HuH-7 (cell line): Measurements from ENCODE around the gene PSPC1.
"Not testable (repeated sequence)": the region's sequence is repeated elsewhere in the genome, so short reads cannot be mapped to it uniquely, and the experiment has no call there.

Experiments
- DNase-seq: peaks from one replicate; pipeline ENCODE4 v3.0.0; 2011; ENCODE audit warnings: low spot score

PSPC1 gene

DNA sequence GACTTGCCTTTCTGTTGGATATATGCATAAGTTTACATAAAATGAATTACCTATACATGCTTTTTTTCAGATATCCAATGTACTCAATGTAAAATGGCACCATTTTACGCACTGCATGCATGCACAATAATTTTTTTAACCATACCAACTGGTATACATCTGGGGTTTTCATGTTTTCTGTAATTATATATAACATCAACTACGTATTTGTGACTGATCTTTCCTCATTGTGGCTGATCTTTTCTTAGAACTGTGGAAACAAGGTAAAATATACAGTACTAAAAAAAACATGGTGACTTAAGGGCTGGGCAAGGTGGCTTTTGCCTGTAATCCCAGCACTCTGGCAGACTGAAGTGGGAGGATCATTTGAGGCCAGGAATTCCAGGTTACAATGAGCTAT is 18.5 kb downstream of the PSPC1 start:
- no peak for DNase-seq

DNA sequence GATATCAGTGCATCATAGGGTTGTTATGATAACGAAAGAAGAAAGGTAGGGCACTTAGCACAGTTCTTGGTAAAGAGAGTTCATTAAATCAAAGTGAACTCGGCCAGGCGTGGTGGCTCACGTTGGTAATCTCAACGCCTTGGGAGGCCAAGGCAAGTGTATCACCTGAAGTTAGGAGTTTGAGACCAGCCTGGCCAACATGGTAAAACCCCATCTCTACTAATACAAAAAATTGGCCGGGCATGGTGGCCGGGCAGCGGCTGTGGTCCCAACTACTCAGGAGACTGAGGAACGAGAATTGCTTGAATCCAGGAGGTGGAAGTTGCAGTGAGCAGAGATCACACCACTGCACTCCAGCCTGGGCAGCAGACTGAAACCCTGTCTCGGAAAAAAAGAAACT is 19.1 kb downstream of the PSPC1 start:
- no peak for DNase-seq

DNA sequence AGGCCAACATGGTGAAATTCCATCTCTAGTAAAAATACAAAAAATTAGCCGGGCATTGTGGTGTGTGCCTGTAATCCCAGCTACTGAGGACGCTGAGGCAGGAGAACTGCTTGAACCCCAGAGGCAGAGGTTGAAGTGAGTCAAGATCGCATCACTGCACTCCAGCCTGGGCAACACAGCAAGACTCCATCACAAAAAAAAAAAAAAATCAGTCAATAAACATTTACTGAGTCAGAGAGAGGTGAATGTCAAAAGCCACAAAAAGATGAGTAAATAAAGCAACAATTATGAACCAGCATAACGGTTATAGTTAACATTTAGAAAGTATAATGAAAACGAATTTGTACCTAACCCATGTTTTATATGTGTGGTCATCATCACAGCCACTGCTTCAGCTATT is 23.1 kb downstream of the PSPC1 start:
- DNase-seq, result no peak

DNA sequence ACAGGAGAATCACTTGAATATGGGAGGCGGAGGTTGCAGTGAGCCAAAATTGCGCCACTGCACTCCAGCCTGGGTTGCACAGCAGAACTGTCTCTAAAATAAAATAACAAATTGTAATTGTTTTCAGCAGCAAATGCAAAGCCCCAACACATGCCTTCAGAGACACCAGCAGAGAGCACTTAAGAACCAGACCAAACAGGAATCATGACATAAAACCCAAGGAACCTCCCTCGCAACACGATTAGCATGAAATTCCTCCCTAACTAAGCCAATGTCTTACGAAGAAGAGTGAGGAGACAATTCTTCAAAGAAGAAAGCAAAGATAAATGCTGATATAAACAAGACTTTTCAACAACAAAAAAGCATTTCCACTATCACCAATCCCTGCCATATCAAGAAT is 40.1 kb downstream of the PSPC1 start:
- no peak for DNase-seq

DNA sequence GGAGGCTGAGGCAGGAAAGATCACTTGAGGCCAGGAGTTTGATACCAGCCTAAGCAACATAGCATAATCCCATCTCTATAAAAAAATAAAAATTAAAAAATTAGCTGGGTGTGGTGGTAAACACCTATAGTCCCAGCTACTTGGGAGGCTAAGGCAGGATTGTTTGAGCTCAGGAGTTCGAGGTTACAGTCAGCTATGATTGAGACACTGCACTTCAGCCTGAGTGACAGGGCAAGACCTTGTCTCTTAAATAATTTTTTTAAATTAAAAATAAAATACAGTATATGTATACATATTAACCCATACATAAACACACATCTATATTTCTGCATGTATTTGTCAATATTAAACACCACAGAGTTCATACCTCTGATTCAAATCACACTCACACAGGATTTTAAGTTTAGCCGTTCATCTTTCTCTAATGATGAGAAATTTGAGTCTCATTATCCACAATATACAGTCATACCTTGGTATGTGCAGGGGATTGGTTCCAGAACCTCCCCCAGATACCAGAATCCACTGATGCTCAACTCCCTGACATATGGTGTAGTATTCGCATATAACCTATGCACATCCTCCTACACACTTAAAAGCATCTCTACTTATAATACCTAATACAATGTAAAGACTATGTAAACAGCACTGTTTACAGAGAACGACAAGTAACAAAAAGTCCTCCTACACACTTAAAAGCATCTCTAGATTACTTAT is 44.7 kb downstream of the PSPC1 start:
- DNase-seq, result no peak

DNA sequence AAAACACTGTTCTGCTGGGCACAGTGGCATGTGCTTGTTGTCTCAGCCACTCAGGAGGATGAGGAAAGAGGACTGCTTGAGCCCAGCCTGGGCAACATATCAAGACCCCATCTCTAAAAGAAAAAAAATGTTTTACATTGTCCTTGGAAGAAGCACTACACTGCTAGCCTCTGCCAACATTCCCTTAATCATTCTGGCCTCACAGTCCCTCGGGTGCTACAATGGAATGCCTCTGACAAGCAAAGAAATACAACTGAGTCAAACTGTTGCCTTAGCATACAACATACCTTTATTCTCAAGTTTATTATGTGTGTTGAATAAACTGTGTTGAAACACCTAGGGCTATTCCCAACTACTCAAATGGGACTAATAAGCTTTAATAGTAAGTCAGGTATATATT is 56.1 kb downstream of the PSPC1 start:
- DNase-seq, result no peak

DNA sequence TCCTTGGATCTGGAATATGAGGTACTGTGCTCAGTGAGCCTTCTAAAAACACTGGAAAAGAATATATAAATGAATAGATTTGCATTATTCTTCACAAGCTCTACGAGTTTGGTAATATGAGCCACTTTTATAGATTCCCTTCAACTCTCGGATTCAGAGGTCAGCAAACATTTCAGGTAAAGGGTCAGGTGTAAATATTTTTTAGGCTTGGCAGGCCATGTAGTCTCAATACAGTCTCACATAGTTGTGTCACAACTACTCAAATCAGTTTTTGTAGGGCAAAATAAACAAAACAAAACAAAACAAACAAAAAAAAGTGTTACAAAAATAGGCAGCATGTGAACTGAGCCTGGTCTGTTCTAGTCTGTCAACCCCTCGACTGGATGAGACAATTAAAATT is 57.4 kb downstream of the PSPC1 start:
- DNase-seq, result no peak

DNA sequence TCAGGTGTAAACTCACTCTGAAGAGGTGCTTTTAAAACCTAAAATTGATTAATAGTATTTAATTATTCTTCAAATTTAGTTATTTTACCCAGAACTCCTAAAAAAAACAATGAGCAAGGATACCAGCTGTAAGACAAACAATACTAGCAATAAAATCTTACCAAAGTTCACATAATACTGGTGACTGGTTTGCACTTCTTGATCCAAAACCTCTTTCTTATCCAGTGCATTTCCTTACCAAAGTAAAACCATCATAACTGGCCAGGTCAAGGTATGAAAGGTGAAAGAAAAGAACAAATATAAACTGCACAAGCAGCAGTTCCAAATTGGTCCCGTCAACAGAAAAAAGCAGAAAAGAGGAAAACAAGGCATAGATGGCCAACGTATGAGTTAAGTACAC is 62.7 kb downstream of the PSPC1 start:
- no peak for DNase-seq

DNA sequence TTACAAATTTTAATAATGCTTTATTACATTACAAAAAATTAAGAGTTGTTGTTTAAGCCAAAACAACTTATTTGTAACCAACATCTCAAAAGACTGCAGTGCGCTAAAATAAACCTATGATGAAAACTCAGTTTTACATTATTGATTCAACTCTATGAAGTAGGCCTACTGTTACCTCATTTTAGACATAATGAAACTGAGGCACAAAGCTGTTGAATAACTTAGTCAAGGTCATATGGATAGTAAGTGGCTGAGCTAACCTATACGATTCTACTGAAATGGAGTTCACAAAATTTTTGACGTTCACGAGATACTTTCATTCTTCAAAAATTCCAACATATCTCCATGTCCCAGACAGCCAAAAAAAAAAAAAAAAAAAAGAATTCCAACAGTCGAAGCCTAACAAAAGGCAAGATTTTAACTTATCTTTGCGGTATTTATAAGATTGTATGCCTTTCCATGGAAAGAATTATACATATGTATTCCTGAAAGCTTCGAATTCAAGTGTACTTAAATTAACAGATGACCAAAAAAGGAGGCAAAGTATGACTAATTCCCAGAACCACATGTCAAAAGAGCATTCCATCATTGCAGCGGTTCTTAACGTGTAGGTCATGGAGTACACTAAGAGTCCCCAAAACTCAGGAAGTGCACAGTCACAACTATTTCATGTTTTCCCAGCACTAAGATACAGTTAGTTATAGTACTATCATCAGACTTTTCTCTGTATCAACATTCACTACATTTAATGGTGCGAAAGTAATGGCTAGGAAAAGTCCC is 69.4 kb downstream of the PSPC1 start:
- DNase-seq, result no peak

DNA sequence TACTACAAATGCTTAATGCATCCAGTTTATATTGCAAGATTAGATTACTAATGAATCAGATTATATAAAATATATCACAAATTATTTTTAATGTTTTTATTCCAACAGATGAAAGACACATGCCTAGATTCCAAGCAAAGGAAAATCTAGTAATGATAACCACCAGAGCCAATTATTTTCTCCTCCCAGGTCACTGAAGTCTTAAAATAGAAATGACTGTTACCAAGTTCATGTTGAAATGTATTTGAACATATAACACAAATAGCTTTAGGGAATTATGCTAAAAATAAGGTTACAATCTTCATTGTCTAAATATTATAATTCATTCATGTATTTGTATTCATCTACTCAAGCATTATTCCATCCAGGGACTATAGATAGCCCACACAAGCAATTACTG is 73.0 kb downstream of the PSPC1 start:
- DNase-seq, result not testable (repeated sequence)

DNA sequence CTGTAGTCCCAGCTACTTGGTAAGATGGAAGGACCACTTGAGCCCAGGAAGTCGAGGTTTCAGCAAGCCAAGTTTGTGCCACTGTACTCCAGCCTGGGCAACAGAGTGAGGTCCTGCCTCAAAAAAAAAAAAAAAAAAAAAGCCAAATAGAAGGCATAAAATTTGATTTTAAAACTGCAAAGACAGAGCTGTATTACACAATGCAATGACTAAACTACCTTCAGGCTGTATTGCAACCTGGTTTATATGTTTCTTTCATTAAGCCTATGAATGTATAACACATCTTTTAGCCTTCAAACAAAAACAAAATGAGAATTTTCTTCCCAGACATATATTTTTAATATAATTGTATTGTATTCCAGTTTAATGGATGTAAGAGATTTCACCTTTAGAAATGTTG is 73.7 kb downstream of the PSPC1 start:
- DNase-seq, result not testable (repeated sequence)

DNA sequence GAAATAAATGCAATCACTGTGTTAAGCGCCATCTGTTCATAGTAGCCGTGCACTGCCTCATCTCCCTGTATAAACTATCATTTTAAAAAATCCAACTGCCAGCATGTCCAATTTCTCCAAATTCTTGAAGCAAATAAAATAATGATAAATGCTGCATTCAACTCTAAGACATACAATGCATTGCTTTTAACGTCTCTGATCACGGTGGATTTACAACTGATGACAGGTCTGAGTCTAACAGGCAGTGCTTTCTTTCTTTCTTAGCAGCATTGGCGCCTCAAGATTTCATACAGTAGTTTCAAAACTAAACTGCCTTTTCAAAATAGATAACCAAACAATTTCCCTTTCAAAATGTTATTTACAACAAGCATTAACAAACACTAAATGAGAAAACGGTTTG is 78.5 kb downstream of the PSPC1 start:
- DNase-seq, result not testable (repeated sequence)

DNA sequence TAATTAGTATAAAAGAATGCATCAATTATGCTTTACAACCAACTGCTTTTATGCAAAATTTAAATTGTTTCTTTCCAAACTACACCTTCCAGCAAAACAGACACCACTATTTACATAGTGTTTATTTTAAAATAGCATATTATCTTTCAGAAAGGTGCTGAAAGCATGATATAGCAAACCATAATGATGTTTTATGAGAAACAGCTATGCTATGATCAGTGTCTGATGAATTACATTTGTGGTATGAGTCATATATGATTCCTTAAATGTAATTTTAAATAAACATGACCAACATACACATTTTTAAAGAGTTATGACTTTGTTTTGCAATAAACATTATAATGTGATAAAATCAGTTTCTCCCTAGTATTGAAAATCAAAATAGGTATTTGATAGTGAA is 81.1 kb downstream of the PSPC1 start:
- not testable (repeated sequence) for DNase-seq

DNA sequence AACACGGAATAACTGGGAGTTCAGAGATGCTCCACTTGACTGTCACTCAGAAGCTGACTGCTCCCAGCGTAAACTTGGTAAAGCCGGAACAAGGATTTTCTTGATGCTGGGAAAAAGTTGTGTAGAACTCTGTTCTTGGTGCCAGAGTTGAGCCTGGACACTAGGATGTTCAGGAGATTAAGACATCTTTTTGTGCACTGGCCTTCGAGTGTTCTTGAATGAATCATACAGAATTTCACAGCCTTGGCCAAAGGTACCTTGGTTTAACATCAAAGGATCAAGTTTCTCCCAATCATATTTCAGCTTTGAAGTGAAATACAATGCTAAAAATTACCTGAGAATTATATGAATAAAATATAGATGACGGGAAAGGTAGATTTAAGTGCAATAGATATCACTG is 81.8 kb downstream of the PSPC1 start:
- not testable (repeated sequence) for DNase-seq

DNA sequence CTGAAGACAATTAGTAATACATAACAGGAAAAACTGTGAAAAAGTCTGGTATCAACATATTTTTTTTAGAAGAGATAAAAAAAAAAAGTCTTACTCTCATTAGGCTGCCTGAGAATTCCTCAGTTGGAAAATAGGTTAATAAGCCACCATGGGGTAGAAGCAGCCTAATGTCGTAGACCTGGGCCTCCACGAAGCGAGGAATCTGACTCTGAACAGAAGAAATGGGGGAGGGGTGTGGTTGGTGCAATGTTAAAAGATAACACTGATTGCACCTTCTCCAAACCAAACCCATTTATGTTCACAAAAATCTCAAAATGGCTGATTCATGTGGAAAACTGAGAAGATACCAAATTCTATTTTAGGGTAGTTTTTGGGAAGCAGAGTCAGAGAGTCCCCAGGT is 86.9 kb downstream of the PSPC1 start:
- DNase-seq, result no peak

DNA sequence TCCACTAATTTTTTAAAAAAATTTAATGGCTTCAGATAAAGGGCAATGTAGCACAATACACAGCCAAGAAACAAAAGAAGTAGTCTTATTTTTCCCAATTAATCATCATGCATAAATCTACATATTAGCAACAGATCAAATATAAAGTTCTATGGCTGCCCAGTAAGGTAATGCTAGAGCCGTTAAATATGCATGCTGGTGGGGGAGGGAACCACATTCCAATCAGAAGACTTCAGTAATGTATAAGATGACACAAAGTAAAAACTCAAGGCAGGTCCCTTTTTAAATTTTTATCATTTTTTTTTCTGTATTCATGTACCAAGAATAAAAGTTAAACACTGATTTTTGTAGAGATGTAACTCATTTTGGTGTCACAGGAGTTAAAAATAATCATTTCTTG is 87.3 kb downstream of the PSPC1 start:
- no peak for DNase-seq

DNA sequence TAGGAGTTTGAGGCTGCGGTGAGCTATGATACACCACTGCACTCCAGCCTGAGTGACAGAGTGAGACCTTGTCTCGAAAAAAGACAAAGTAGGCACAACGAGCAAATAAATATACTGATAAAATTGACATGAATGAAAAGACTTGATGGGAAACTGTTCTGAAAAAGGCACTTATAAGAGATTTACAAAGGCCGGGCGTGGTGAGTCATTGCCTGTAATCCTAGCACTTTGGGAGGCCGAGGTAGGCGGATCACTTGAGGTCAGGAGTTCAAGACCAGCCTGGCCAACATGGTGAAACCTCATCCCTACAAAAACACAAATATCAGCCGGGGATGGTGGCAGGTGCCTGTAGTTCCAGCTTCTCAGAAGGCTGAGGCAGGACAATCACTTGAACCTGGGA is 91.3 kb downstream of the PSPC1 start:
- not testable (repeated sequence) for DNase-seq

DNA sequence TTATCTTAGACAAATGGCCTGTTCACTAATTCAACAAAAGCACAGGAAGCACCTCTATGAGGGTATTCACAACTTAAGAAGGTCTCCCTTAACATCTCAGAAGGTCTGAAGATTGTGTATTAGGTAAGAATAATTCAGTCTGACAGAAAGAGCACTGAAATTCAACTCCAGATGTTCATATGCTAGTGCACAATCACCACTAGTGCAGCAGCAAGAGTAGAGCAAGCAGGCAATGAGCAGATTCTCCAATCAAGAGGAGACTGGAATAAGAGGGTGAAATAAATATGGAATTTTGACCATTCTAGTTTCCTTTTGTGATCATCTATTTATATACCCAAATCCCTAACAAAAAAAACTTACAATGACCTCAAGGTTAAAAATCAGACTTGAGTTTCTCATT is 97.3 kb downstream of the PSPC1 start:
- DNase-seq, result no peak

DNA sequence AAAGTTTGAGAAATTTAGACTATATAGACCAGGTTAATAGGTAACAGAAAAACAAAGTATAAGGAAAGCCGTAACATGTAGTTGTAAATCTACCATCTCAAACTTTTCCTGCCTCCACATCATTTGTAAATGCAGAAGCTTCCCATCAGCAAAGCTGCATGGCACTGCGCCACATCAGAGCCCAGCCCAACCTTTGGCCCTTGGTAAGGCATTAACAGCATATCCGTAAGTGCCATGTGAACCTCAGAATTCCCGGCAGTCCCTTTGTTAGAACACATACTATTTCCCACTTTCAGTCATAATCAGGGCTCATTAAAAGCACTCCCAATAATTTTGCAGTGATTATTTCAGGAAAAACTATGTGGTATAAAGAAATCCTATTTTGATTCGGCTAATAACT is 97.7 kb downstream of the PSPC1 start:
- no peak for DNase-seq

DNA sequence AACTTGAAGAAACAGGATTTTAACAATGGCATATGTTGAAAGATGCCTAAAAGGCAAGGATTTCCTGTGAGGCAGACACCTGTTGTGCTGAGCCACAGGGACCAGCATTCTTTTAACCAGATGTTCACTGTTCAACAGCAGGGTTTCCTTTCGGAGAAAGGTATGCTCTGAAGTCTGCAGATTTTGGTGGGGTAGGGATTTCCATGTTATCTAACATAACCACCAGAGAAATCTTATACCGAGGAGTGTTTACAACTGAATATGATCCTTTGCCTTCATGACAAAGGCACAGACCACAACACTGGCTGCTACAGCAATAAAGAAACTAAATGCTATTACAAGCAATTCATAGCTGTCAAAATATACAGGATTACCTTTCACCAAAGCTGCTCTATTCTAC is 101.2 kb downstream of the PSPC1 start:
- DNase-seq, result no peak

DNA sequence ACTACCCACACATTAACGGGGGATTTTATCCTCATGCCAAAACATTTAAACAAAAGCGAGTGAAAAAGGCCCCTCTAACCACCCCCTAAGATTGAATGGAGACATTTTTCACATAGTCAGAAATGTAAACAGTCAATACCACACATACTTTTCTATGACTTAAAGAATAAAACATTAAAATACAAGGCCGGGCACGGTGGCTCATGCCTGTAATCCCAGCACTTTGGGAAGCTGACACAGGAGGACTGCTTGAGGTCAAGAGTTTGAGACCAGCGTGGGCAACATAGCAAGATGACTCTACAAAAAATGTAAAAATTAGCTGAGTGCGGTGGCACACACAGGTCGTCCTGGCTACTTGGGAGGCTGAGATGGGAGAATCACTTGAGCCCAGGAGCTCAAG is 102.0 kb downstream of the PSPC1 start:
- no peak for DNase-seq

DNA sequence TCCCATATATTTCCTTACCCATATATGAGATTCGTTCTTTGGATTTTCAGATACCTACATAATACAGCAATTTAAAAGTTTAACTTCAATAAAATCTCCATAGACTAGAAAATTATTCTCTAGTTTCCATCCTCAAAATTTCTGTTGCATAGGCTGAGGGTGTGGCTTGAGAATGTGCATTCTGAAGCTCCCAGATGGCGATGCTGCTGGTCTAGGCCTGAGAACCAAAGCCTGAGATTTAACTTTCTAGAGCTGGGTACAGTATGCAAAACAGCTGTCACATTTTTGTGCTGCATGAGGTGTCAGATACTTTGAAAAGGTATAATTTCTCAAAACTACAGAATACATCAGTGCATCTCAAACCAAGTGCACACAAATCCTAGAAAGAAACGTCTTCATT is 106.6 kb downstream of the PSPC1 start:
- DNase-seq, result no peak

DNA sequence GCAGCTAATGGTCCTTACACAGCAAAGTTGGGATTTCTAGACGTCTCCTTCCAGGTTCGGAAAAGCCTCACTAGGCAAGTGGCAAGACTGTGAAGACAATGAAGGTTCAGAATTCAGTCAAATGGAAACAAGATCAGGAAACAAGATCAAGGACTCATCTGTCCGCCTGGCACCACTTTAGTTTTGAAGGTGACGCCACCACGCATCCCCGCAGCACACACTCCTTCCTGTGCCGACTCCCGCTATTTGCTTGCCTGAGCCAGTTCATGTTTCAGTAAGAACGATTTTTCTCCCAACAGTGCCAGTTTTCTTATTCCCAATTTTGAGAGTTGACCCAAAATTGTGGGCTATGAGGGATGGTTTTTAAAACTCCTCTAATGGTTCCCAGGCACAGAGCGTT is 107.8 kb downstream of the PSPC1 start:
- DNase-seq, result no peak
